Measurements from ENCODE around the gene OR6Y1.

Gene OR6Y1

GRCh38 chr1:158506369-158506987 lies 47.7 kb downstream of the OR6Y1 start:
- DNase-seq (ENCODE audit: low read depth in 2 of 2, low spot score in 1 of 2) = no peak

- no peak for DNase-seq (ENCODE audit: low read depth in 2 of 2, low spot score in 1 of 2)
Observed at GRCh38 chr1:158496374-158496773, 57.8 kb downstream of the OR6Y1 start.

GRCh38 chr1:158494796-158495195 lies 59.4 kb downstream of the OR6Y1 start:
- no peak for DNase-seq (ENCODE audit: low read depth in 2 of 2, low spot score in 1 of 2)

Data from stimulated activated CD8-positive, alpha-beta memory T cell treated with anti-CD3 and anti-CD28 coated beads, Interleukin-4, amount 100 ng/mL, for 4 hours (primary cell).